HepG2 (cell line): ENCODE measurements around the gene PARP15. TPM values are rescaled to one million over a fixed set of nuclear protein-coding genes. Genes with fewer than 3 reads are reported as not detected.

Experiments used
- AGO2 ChIP-seq: fragments of 200-400 bp; formaldehyde crosslinking; optimal IDR thresholded peaks from 2 replicates; pipeline ENCODE3; 2017; ENCODE audit warnings: mild to moderate bottlenecking, low read depth, low read length, moderate library complexity
- FOXJ3 ChIP-seq: sonication (generic); formaldehyde crosslinking; IDR thresholded peaks from 2 replicates; pipeline ENCODE4 v1.4.0; 2020; ENCODE audit warnings: missing genetic modification reagents, mild to moderate bottlenecking, borderline replicate concordance
- GFI1 ChIP-seq: sonication (generic); formaldehyde crosslinking; IDR thresholded peaks from 2 replicates; pipeline ENCODE4 v1.5.0; 2020; ENCODE audit warnings: missing genetic modification reagents, mild to moderate bottlenecking, borderline replicate concordance
- HINFP ChIP-seq: sonication (generic); formaldehyde crosslinking; IDR thresholded peaks from 2 replicates; pipeline ENCODE4 v1.4.0; 2020; ENCODE audit warnings: low read depth, mild to moderate bottlenecking, missing genetic modification reagents
- PAF1 ChIP-seq: IDR thresholded peaks from 2 replicates; pipeline ENCODE4 v1.6.1; 2016; ENCODE audit warnings: missing genetic modification reagents, missing compliant biosample characterization
- PRDM4 ChIP-seq: sonication (generic); formaldehyde crosslinking; IDR thresholded peaks from 2 replicates; pipeline ENCODE4 v1.9.0; 2021; ENCODE audit warnings: missing genetic modification reagents, borderline replicate concordance
- RFX5 ChIP-seq: IDR thresholded peaks from 2 replicates; pipeline ENCODE4 v1.6.1; 2011; ENCODE audit warnings: low read depth, low read length, improper control_type of control experiment
- SALL1 ChIP-seq: sonication (generic); formaldehyde crosslinking; IDR thresholded peaks from 2 replicates; pipeline ENCODE4 v1.8.0; 2022; ENCODE audit warnings: mild to moderate bottlenecking, missing genetic modification reagents
- SOX6 ChIP-seq, 2 experiments: fragments of 450-650 bp in 1 of 2; sonication (generic) in 1 of 2; formaldehyde crosslinking in 1 of 2; IDR thresholded peaks; 2 replicates each; pipeline versions ENCODE4 v1.4.0 to v1.6.1; 2017 to 2020; ENCODE audit warnings: antibody characterized with exemption in 1 of 2, mild to moderate bottlenecking in 1 of 2, missing genetic modification reagents in 1 of 2
- TBX3 ChIP-seq: fragments of 450-650 bp; IDR thresholded peaks from 2 replicates; pipeline ENCODE4 v1.6.1; 2017; ENCODE audit warnings: antibody characterized with exemption, mild to moderate bottlenecking, inconsistent platforms, borderline replicate concordance
- YEATS2 ChIP-seq: sonication (generic); formaldehyde crosslinking; IDR thresholded peaks from 2 replicates; pipeline ENCODE4 v1.4.0; 2020; ENCODE audit warnings: missing genetic modification reagents, borderline replicate concordance
- ZNF329 ChIP-seq: sonication (generic); formaldehyde crosslinking; IDR thresholded peaks from 2 replicates; pipeline ENCODE4 v1.9.0; 2021; ENCODE audit warnings: low read depth, mild to moderate bottlenecking, missing genetic modification reagents
- ZNF510 ChIP-seq: sonication (generic); formaldehyde crosslinking; IDR thresholded peaks from 2 replicates; pipeline ENCODE4 v1.4.0; 2020; ENCODE audit warnings: low read depth, mild to moderate bottlenecking, missing genetic modification reagents
- ZNF768 ChIP-seq: sonication (generic); formaldehyde crosslinking; IDR thresholded peaks from 2 replicates; pipeline ENCODE4 v1.4.0; 2020; ENCODE audit warnings: missing genetic modification reagents
- polyA plus RNA-seq, 8 experiments: library from polyadenylated mRNA; depleted of rRNA in 3 of 8; stranded (reverse) in 7 of 8; unstranded in 1 of 8; fragments of >200 nt; fragmentation: Illumina TruSeq in 4 of 8; extraction: Trizol in 4 of 8; gene quantifications; 2 replicates each; pipeline versions ENCODE4 v1.2.1 to v1.2.3, GENCODE V29; 2011 to 2016; ENCODE audit warnings: low read depth in 4 of 8, missing spikeins in 1 of 8, mixed read lengths in 1 of 8; ENCODE audit not compliant: insufficient read depth in 1 of 8
- total RNA-seq, 5 experiments: library from RNA; depleted of rRNA; stranded (reverse); fragments of >200 nt; fragmentation: Illumina TruSeq; extraction: Trizol; gene quantifications; 2 replicates each; pipeline ENCODE4 v1.2.3, GENCODE V29; 2016; ENCODE audit warnings: low read depth in 1 of 5
- TF ChIP-seq, protein P1 (sequence below), 2 experiments: sonication (generic) in 1 of 2; formaldehyde crosslinking in 1 of 2; IDR thresholded peaks; 2 replicates each; pipeline versions ENCODE4 v1.4.0 to v1.6.1; 2016 to 2020; ENCODE audit warnings: borderline replicate concordance in 1 of 2, low read depth in 1 of 2, mild to moderate bottlenecking in 1 of 2, missing genetic modification reagents in 1 of 2
- TF ChIP-seq, protein P2 (sequence below): sonication (generic); formaldehyde crosslinking; IDR thresholded peaks from 2 replicates; pipeline ENCODE4 v1.9.0; 2021; ENCODE audit warnings: missing genetic modification reagents, borderline replicate concordance

Gene PARP15
- total and polyA plus RNA-seq, 2 of the 13 experiments (the other 11 are each of a cell fraction or from before 2014, with no cell fraction given): 0.02 TPM; not detected in 1

DNA sequence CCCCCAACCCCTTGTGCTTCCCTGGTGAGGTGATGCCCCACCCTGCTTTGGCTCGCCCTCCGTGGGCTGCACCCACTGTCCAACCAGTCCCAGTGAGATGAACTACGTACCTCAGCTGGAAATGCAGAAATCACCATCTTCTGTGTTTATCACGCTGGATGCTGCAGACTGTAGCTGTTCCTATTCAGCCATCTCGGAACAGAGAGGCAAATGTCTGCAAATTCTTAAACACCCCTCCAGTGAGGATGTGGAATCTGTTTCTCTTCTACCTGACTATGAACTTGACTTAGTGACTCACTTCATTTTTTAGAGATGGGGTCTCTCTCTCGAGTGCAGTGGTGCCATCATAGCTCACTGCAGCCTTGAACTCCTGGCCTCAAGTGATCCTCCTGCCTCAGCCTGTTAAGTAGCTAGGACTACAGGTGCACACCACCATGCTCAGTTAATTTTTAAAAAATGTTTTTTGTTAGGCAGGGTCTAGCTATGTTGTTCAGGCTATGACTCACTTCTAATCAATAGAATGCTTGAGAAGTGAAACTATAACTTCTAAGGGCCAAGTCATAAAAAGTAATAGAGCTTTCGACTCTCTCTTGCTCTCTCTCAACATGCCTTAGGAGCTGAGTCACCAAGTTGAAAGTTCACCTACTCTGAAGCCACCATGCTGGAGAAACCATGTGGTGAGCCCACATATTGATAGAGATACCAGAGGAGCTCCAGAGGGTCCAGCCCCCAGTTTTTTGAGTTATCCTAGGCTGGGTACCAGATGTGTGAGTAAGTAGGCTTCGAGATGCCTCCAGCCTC is 91.7 kb downstream of the PARP15 start (continued):
- TF ChIP-seq PRDM4 (CRISPR knock-in tag) (no peak), ZNF768 (CRISPR knock-in tag) (no peak), ZNF510 (CRISPR knock-in tag) (no peak), ZNF329 (no peak), GFI1 (no peak), TBX3 (no peak), FOXJ3 (no peak), YEATS2 (no peak), HINFP (CRISPR knock-in tag) (no peak), AGO2 (no peak), RFX5 (no peak), SALL1 (CRISPR knock-in tag) (no peak), PAF1 (no peak), SOX6 (IDR thresholded peaks at IDR 0.05) (no peak), SOX6 (CRISPR knock-in tag; IDR thresholded peaks at IDR 0.05) (no peak)
- TF ChIP-seq, protein P1, sequence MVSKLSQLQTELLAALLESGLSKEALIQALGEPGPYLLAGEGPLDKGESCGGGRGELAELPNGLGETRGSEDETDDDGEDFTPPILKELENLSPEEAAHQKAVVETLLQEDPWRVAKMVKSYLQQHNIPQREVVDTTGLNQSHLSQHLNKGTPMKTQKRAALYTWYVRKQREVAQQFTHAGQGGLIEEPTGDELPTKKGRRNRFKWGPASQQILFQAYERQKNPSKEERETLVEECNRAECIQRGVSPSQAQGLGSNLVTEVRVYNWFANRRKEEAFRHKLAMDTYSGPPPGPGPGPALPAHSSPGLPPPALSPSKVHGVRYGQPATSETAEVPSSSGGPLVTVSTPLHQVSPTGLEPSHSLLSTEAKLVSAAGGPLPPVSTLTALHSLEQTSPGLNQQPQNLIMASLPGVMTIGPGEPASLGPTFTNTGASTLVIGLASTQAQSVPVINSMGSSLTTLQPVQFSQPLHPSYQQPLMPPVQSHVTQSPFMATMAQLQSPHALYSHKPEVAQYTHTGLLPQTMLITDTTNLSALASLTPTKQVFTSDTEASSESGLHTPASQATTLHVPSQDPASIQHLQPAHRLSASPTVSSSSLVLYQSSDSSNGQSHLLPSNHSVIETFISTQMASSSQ (IDR thresholded peaks at IDR 0.05; ENCODE audit: low read depth): no peak
- TF ChIP-seq, protein P1 (CRISPR knock-in tag; IDR thresholded peaks at IDR 0.05; ENCODE audit: borderline replicate concordance): no peak
- TF ChIP-seq, protein P2, sequence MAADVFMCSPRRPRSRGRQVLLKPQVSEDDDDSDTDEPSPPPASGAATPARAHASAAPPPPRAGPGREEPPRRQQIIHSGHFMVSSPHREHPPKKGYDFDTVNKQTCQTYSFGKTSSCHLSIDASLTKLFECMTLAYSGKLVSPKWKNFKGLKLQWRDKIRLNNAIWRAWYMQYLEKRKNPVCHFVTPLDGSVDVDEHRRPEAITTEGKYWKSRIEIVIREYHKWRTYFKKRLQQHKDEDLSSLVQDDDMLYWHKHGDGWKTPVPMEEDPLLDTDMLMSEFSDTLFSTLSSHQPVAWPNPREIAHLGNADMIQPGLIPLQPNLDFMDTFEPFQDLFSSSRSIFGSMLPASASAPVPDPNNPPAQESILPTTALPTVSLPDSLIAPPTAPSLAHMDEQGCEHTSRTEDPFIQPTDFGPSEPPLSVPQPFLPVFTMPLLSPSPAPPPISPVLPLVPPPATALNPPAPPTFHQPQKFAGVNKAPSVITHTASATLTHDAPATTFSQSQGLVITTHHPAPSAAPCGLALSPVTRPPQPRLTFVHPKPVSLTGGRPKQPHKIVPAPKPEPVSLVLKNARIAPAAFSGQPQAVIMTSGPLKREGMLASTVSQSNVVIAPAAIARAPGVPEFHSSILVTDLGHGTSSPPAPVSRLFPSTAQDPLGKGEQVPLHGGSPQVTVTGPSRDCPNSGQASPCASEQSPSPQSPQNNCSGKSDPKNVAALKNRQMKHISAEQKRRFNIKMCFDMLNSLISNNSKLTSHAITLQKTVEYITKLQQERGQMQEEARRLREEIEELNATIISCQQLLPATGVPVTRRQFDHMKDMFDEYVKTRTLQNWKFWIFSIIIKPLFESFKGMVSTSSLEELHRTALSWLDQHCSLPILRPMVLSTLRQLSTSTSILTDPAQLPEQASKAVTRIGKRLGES (CRISPR knock-in tag): no peak
